GM18873 (cell line): ENCODE results near the gene TOR1B.

ENCODE experiments used
- ATAC-seq: cut with Tn5 transposase; IDR thresholded peaks from one replicate; pipeline ENCODE4 v1.9.1; 2021; ENCODE audit warnings: mild to moderate bottlenecking, moderate library complexity, moderate number of reproducible peaks; ENCODE audit not compliant: unreplicated experiment, low FRiP score

TOR1B gene

DNA sequence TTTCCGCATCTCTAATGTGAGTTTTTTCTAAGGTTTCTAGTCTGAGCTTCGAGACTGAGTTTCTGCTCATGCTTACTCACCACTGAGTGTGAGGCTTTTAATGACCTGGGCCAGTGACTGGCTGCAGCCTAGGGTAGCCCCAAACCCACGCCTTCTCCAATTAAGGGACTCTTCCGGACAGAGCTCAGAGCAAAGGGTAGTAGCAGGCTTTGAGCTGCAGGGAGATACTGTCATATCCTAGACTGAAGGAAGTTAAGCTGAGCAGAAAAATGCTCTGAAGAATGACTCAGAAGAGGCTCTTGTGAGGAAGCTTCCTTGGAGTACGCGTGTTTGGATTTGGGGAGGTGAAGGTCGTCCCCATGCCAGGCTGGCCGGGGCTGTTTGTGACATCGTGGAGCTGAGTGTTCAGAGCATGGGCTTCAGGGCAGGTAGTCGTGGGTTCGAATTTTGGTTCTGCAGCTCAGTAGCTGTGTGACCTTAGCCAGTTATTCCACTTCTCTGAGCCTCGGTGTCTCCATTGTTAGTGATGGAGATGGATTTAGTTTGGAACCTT lies 35.8 kb downstream of the TOR1B start:
- ATAC-seq = no peak

- ATAC-seq = no peak
Measured at GRCh38 chr9:129839324-129840023, 36.5 kb downstream of the TOR1B start.

DNA sequence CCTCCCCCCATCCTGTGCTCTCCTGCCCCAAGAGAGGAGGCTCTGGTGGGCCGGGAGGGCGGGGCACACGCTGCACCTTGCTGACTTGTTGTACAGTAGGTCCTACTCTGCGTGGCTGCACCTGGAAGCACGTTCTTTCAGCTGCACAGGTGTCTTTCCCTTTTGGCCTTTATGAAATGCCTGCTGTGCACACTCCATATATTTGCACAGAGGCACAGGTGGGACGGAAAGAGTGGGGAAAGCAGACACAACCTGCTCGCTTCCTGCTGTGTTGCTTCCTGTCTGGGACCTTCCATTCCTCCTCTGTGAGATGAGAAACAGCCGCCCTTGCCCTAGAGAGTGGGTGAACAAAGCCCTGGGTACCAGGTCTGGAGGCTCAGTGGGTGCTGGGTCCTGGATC lies 37.0 kb downstream of the TOR1B start:
- no peak for ATAC-seq

DNA sequence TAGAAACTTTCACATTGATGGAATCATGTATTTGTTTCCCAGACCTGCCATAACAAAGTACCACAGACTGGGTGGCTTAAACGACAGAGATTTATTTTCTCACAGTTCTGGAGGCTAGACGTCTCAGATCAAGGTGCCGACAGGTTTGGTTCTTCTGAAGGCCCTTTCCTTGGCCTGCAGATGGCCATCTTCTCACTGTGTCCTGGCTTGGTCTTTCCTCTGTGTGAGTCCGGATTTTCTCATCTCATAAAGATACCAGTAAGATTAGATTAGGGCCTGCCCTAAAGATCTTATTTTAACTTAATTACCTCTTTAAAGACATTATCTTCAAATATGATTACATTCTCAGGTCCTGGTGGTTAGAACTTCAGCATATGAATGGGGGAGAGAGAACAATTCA lies 38.1 kb downstream of the TOR1B start:
- no peak for ATAC-seq

DNA sequence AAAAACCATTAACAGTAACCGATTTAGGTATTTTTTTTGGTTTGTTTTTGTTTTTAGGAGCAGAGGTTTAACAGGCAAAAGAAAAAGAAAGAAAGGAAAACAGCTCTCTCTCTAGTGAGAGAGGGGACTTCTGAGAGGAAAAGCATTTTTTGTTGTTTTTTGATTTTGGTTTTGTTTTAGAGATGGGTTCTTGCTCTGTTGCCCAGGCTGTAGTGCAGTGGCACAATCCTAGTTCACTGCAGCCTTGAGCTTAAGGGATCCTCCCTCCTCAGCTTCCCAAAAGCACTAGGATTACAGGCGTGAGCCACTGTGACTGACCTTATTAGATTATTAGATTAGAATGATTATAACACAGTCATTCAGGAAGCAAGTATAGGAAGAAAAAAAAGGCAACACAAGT lies 42.4 kb downstream of the TOR1B start:
- no peak for ATAC-seq

DNA sequence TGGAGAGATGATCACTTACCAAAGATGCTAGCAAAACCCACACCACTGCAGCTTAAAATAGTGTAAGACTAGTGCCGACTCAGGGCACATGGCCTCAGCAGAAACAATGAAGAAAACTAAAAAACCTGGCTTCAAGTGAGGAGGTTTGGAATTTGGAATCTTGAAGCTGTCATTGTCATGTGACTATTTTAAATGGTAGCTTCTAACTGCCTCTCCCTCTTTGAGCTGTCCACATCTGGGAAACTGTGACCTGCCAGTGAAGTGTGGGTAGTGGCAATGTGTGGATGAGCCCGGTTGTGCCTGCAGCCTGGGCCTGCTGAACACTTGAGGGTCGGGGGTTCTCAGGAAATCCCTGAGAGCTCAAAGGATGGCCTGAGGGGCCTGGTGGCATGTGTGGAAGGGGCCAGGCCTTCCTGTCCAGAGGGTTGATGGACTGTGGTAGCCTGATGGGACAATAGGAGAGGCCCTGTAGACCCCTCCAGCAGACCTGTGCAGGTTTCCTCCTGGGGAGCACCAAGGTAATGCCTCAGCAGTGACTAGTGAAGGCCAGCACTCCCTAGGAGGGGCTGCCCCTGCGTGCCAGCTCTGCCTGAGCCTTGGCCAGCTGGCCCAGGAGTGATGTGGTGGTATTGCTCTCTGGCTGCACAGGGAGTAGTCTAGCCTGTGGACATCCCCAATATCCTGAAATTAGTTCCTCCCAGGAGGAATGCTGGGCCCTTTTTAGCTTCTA lies 45.9 kb downstream of the TOR1B start:
- no peak for ATAC-seq

DNA sequence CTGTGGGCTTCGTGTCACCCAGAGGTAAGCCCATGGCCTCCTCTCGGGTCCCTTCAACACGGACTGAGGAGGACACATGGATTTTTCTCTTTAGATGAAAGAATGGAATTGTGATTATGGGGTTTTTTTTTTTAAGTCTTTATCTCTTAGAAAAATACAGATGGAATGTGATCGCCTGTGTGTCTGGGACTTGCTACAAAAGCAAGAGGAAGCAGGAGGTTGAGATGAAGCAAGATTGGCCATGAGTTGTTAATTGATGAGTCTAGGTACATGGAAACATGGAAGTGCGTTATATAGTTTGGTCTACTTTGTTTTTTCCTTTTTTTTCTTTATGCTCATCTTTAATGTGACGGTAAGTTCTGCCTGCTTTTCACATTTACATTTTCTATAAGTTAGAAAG lies 46.9 kb downstream of the TOR1B start:
- ATAC-seq = no peak

DNA sequence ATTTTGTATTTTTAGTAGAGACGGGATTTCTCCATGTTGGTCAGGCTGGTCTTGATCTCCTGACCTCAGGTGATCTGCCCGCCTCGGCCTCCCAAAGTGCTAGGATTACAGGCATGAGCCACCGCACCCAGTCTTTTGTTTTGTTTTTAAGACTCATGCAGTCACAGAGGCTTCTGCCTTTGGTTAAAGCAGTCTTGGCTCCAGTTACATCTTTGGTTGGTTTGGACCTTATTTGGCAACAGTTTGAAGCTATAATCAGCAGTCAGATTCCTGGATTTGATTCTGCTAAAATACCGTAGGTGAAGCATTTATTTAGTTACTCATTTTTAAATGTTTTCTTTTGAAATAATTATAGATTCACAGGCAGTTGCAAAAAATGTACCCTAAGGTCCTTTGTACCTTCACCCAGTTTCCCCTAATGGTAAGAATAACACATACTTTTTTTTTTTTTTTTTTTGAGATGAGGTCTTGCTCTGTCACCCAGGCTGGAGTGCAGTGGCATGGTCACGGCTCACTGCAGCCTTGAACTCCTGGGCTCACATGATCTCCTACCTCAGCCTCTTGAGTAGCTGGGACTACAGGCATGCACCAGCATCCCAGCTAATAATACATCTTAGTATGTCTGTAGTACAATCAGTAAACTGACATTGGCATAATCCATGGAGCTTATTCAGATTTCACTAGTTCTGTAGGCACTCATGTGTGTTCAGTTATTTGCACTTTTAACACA lies 48.0 kb downstream of the TOR1B start:
- ATAC-seq = no peak

DNA sequence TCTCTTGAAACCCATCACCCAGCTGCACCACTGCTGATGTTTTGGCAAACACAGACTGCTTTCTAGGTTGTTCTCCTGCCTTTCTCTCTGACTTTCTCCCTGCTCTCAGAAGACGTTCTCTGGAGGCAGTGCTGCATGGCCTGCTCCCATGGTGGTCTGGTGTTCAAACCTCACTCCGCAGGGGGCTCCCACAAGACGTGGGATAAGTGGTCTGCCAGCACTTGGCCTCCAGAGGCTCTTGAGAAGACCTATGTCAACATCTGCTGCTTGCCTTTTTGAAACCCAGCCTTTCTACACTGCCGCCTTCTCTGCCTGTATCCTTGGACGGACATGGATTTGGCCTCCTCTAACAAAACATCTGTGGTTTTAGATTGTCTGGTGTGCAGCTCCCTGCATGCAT lies 48.8 kb downstream of the TOR1B start:
- no peak for ATAC-seq

GRCh38 chr9:129852579-129852978 lies 49.6 kb downstream of the TOR1B start:
- ATAC-seq = no peak

DNA sequence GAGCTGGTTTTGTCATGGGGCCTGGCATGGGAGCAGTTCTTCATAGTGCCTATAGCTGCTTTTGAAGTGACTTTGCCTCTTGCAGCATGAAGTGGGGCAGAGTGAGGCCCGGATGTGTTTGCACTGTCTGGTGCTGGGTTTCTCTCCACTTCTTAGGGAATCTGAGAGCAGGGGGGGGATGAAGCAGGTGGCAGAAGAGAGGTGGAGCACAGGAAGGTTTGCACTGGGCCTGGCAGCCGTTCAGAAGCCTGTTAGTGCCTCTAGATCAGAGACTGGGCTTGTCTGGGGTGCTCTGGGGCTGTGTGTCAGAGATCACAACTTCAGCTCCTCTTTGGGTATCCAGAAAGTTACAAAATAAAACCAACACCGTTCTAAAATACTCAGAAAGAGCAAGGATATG lies 50.6 kb downstream of the TOR1B start:
- ATAC-seq = no peak

DNA sequence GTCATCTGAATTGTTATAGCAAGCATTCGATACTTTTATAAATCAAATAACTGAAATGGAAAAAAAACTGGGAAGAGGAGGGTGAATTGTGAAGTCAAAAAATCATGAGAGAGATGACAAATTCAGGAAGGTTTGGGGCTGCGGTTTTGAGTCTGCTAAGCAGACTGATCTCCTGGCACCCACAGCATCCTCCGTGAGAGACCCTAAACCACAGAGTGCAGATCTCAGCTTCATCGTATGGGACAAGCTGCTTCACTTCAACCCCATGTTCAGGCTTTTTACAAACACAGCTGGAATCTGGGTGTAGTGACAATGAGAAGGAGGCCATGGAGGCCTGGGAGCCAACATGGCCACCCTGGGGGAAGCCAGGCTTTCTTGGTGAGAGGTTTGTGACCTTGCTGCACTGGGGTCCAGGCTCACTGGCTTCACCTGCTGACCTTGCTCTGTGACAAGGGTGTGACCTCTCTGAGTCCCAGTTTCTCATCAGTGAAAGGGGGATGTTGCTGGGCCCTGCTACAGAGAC lies 51.7 kb downstream of the TOR1B start:
- no peak for ATAC-seq

DNA sequence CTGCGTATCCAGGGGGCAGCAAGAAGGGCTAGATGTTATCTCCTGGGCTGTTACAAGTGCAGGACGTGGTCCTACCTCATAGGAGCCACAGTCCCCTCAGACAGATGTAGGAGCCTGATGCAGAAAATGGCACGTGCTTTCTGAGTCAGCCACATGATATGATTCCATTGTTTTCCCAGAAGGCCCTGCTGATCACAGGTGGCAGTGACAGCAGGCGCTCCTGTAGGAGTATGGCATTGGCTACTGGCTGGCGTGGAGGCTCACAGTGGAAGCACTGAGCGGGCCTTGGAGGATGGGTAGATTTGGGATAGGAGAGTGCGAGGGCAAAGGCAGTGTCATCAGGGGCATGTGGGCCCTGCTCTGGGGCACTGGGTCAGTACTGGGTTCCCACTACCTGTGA lies 54.2 kb downstream of the TOR1B start:
- ATAC-seq = no peak

DNA sequence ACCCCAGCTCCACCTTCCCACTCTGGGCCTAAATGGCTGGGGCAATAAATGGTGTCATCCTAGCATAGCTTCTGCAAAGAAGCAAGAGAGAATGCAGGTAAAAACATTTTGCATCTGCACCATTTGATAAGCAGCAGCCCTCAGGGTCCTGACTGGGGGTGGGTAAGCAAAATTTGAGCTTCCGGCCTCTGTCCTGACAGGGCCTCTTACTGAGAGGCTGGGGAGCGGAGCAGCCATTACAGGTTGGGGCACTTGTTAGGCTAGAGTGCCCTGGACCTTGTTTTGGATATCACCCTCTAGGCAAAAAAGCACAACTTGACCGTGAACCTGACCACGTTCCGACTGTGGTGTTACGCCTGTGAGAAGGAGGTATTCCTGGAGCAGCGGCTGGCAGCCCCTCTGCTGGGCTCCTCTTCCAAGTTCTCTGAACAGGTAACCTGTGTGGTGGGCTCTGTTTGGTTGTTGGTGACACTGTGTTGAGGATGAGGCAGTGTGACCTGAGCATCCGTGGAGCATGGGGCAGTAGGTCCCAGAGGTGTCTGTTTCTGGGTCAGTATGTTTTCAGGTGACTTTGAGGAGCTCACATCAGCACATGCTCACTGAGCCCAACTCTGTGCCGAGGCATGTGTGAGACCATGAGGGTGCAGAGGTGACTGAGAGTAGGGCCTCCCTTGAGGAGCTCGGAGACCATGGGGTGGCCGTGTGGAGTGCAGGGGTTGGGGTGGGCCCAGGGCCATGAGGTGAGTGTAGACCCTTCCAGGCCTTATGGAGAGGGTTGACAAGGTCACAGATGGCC lies 55.4 kb downstream of the TOR1B start:
- ATAC-seq = no peak
